Measurements from ENCODE around the gene KRTAP9-2.
"Not testable (repeated sequence)": the region's sequence is repeated elsewhere in the genome, so short reads cannot be mapped to it uniquely, and the experiment has no call there.

Gene KRTAP9-2, protein sequence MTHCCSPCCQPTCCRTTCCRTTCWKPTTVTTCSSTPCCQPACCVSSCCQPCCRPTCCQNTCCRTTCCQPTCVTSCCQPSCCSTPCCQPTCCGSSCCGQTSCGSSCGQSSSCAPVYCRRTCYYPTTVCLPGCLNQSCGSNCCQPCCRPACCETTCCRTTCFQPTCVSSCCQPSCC

DNA sequence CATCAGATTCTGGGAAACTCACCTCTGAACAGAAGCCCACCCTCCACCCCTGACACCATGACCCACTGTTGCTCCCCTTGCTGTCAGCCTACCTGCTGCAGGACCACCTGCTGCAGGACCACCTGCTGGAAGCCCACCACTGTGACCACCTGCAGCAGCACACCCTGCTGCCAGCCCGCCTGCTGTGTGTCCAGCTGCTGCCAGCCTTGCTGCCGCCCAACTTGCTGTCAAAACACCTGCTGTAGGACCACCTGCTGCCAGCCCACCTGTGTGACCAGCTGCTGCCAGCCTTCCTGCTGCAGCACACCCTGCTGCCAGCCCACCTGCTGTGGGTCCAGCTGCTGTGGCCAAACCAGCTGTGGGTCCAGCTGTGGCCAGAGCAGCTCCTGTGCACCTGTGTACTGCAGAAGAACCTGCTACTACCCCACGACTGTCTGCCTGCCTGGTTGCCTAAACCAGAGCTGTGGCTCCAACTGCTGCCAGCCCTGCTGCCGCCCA lies at the start of gene KRTAP9-2:
TSS of gene KRTAP9-2 (plus strand) at position 51 of the 498 bp plus-strand sequence. CDS start at position 58, 7 bp downstream.
- not testable (repeated sequence) for H3K9ac ChIP-seq (ENCODE audit: low read length in 2 of 2); H3K27ac ChIP-seq (ENCODE audit: low read length); H3K36me3 ChIP-seq (ENCODE audit: control insufficient read depth in 2 of 2, insufficient read depth in 2 of 2, low read length in 2 of 2); H3K27me3 ChIP-seq (ENCODE audit: control insufficient read depth in 1 of 2, insufficient read depth in 2 of 2, low read length in 2 of 2); H3K9me3 ChIP-seq (ENCODE audit: control insufficient read depth in 2 of 2, low read length in 2 of 2); H3K4me1 ChIP-seq (ENCODE audit: control insufficient read depth, insufficient read depth, low read length); H3K4me3 ChIP-seq (ENCODE audit: low read length in 2 of 2)

DNA sequence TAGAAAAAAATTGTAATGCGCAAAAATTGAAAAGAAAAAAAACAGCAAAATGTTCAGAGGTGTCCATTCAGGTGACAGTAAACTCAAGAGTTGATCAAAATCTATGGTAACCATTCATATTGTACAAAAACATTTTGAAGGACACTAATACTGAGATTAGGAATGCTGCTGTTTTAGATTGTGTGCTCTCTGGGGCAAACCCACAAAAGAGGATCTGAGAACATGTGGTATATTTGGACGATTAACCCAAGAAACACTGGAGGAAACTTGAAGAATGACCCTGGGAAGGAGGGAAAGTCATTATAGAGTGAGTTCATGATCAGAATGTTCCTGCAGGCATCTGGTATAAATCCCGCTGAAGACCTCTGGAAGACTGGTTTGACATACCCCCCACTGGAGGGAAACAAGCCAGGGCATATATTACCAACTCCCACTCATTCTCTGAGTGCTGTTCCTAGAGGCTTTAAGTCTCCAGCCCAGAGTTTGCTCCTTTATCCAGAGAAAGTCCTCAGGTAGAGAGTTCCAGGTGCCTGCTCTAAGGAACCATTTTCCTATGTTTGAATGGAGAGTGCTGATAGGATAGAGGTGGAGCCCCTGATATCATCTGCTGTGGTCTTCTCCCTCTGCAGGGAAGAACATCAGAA lies 49.6 kb upstream of the KRTAP9-2 start:
- Histone ChIP-seq H3K27me3 (ENCODE audit: control insufficient read depth in 1 of 2, insufficient read depth in 2 of 2, low read length in 2 of 2) (peaks cover 0 to 9% of the 10 kb centered on the region in 2 donors), H3K4me3 (ENCODE audit: low read length in 2 of 2) (no peak overlapping the region), H3K27ac (ENCODE audit: low read length) (no peak overlapping the region), H3K9me3 (ENCODE audit: control insufficient read depth in 2 of 2, low read length in 2 of 2) (no peaks in the 10 kb centered on the region), H3K4me1 (ENCODE audit: control insufficient read depth, insufficient read depth, low read length) (no peaks in the 10 kb centered on the region), H3K36me3 (ENCODE audit: control insufficient read depth in 2 of 2, insufficient read depth in 2 of 2, low read length in 2 of 2) (no peaks in the 10 kb centered on the region), H3K9ac (ENCODE audit: low read length in 2 of 2) (no peak overlapping the region)

DNA sequence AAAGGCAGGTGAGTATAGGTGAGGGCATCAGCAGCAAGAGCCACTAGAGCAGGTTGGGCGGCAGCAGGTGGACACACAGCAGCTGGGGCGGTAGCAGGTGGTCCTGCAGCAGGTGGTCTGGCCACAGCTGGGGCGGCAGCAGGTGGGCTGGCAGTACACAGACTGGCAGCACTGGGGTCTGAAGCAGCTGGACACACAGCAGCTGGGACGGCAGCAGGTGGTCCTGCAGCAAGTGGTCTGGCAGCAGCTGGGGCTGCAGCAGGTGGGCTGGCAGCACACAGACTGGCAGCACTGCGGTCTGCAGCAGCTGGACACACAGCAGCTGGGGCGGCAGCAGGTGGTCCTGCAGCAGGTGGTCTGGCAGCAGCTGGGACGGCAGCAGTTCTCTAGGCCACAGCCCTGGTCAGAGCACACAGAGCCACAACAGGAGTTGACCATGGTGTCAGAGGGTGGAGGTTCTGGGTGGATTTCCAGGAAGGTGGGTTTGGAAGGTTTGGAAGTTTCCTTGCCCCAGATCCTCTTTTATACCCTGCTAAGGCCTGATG lies 48.6 kb upstream of the KRTAP9-2 start, which contains the start of gene KRTAP4-2:
TSS of gene KRTAP4-2 (minus strand) at position 495 of the 545 bp plus-strand sequence. CDS start at position 438, 57 bp downstream.
- Histone ChIP-seq H3K4me1 (ENCODE audit: control insufficient read depth, insufficient read depth, low read length) (no peaks in the 10 kb centered on the region), H3K9ac (ENCODE audit: low read length in 2 of 2) (no peak within 1 kb of the TSS), H3K27ac (ENCODE audit: low read length) (no peak within 1 kb of the TSS), H3K9me3 (ENCODE audit: control insufficient read depth in 2 of 2, low read length in 2 of 2) (no peaks in the 10 kb centered on the region), H3K4me3 (ENCODE audit: low read length in 2 of 2) (no peak within 1 kb of the TSS), H3K36me3 (ENCODE audit: control insufficient read depth in 2 of 2, insufficient read depth in 2 of 2, low read length in 2 of 2) (no peaks in the 10 kb centered on the region), H3K27me3 (ENCODE audit: control insufficient read depth in 1 of 2, insufficient read depth in 2 of 2, low read length in 2 of 2) (peaks cover 0 to 9% of the 10 kb centered on the region in 2 donors)

DNA sequence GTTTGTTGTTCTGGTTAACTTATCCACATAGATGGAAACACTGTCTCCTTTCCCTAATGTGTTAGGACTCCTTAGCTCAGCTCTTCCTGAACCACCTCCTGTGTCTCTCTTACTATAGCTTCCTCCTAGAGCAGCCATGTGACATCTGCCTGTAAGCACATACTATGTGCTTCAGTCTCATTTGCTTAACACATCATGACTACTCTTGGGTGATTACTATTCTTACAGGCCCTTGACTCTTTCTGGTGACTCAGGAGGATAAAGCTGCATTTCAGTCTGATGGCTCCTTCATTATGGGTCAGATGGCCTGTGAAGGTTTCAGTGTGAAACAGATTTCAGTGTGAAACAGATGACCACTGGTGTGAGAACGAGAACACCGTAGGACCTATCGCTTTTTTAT lies 48.1 kb upstream of the KRTAP9-2 start:
- H3K9ac ChIP-seq (ENCODE audit: low read length in 2 of 2) = no peak overlapping the region
- H3K27ac ChIP-seq (ENCODE audit: low read length) = no peak overlapping the region
- no peak overlapping the region for H3K4me3 ChIP-seq (ENCODE audit: low read length in 2 of 2)
- H3K27me3 ChIP-seq (ENCODE audit: control insufficient read depth in 1 of 2, insufficient read depth in 2 of 2, low read length in 2 of 2) = peaks cover 0 to 9% of the 10 kb centered on the region in 2 donors
- H3K36me3 ChIP-seq (ENCODE audit: control insufficient read depth in 2 of 2, insufficient read depth in 2 of 2, low read length in 2 of 2) = no peaks in the 10 kb centered on the region
- H3K4me1 ChIP-seq (ENCODE audit: control insufficient read depth, insufficient read depth, low read length) = no peaks in the 10 kb centered on the region
- no peaks in the 10 kb centered on the region for H3K9me3 ChIP-seq (ENCODE audit: control insufficient read depth in 2 of 2, low read length in 2 of 2)

DNA sequence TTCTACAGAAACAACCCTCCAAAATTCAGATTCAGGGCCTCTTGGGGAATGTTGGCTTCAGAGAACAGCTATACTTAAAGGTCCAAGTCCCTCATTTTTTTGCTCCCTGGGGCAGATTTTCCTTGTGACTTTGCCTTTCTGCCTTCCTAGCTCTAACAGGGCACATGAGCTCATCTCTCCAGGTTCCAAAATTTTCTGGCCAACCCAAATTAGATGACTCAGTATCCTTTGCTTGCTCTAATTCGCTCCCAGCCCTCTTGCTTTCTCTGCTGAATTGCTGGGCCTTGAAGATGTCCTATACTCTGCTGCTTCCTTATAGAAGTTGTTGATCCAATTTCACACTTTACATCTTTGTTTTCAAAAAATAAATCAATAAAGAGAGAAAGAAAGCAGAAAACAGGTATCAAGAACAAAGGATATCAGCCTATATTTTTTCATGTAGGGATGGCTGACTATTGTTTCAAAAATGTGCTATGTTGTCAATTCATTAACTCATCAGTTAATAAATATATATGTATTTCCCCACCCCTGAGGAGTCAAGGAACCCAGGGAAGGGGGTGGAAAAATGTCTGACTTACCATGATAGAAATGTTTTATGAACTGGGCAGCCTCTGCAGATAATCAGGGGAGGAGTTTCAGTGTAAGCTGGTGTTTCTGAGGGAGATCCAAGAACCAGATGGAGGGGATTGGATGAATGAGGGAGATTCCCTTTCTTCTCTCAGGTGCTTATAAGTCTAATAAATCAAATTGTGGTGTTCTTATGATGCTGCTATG lies 47.4 kb upstream of the KRTAP9-2 start:
- H3K4me3 ChIP-seq (ENCODE audit: low read length in 2 of 2) = no peak overlapping the region
- H3K27me3 ChIP-seq (ENCODE audit: control insufficient read depth in 1 of 2, insufficient read depth in 2 of 2, low read length in 2 of 2) = peaks cover 0 to 8% of the 10 kb centered on the region in 2 donors
- no peak overlapping the region for H3K9ac ChIP-seq (ENCODE audit: low read length in 2 of 2)
- H3K4me1 ChIP-seq (ENCODE audit: control insufficient read depth, insufficient read depth, low read length) = no peaks in the 10 kb centered on the region
- no peak overlapping the region for H3K27ac ChIP-seq (ENCODE audit: low read length)
- no peaks in the 10 kb centered on the region for H3K36me3 ChIP-seq (ENCODE audit: control insufficient read depth in 2 of 2, insufficient read depth in 2 of 2, low read length in 2 of 2)
- H3K9me3 ChIP-seq (ENCODE audit: control insufficient read depth in 2 of 2, low read length in 2 of 2) = no peaks in the 10 kb centered on the region

DNA sequence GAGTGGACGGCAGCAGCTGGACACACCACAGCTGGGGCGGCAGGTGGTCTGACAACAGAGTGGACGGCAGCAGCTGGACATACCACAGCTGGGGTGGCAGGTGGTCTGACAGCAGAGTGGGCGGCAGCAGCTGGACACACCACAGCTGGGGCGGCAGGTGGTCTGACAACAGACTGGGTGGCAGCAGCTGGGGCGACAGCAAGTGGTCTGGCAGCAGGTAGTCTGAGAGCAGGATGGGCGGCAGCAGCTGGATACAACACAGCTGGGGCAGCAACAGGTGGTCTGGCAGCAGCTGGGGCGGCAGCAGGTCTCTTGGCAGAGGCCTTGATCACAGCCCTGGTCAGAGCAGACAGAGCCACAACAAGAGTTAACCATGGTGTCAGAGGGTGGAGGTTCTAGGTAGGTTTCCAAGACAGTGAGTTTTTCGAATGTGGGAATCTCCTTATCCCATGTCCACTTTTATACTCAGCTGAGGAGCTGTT lies 41.9 kb upstream of the KRTAP9-2 start, which contains the start of gene KRTAP4-1:
TSS of gene KRTAP4-1 (minus strand) at position 432 of the 482 bp plus-strand sequence. CDS start at position 375, 57 bp downstream.
- no peaks in the 10 kb centered on the region for H3K36me3 ChIP-seq (ENCODE audit: control insufficient read depth in 2 of 2, insufficient read depth in 2 of 2, low read length in 2 of 2)
- no peak within 1 kb of the TSS for H3K27ac ChIP-seq (ENCODE audit: low read length)
- no peaks in the 10 kb centered on the region for H3K4me1 ChIP-seq (ENCODE audit: control insufficient read depth, insufficient read depth, low read length)
- H3K27me3 ChIP-seq (ENCODE audit: control insufficient read depth in 1 of 2, insufficient read depth in 2 of 2, low read length in 2 of 2) = peaks cover 0 to 4% of the 10 kb centered on the region in 2 donors
- no peaks in the 10 kb centered on the region for H3K9me3 ChIP-seq (ENCODE audit: control insufficient read depth in 2 of 2, low read length in 2 of 2)
- no peak within 1 kb of the TSS for H3K4me3 ChIP-seq (ENCODE audit: low read length in 2 of 2)
- H3K9ac ChIP-seq (ENCODE audit: low read length in 2 of 2) = no peak within 1 kb of the TSS

DNA sequence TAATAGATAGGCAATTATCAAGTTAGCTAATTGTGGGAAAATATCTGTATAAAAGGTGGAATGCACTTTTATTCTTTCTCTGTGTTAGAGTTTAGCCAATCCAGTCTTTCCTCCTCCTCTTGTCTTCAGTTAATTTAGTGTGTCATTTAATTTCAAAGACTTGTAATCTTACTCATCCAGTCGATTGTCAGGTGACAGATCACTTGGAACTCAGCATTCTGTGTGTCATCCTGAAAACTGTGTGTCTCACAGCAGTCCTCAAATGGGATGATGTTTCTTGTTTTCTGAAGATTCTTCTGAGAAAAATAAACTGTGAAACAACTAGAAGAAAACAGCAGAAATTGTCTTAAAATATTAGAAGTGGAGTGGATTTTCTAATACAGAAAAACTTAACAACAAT lies 41.4 kb upstream of the KRTAP9-2 start:
- Histone ChIP-seq H3K4me1 (ENCODE audit: control insufficient read depth, insufficient read depth, low read length) (no peaks in the 10 kb centered on the region), H3K4me3 (ENCODE audit: low read length in 2 of 2) (no peak overlapping the region), H3K9me3 (ENCODE audit: control insufficient read depth in 2 of 2, low read length in 2 of 2) (no peaks in the 10 kb centered on the region), H3K9ac (ENCODE audit: low read length in 2 of 2) (no peak overlapping the region), H3K27me3 (ENCODE audit: control insufficient read depth in 1 of 2, insufficient read depth in 2 of 2, low read length in 2 of 2) (peaks cover 0 to 4% of the 10 kb centered on the region in 2 donors), H3K27ac (ENCODE audit: low read length) (no peak overlapping the region), H3K36me3 (ENCODE audit: control insufficient read depth in 2 of 2, insufficient read depth in 2 of 2, low read length in 2 of 2) (no peaks in the 10 kb centered on the region)

DNA sequence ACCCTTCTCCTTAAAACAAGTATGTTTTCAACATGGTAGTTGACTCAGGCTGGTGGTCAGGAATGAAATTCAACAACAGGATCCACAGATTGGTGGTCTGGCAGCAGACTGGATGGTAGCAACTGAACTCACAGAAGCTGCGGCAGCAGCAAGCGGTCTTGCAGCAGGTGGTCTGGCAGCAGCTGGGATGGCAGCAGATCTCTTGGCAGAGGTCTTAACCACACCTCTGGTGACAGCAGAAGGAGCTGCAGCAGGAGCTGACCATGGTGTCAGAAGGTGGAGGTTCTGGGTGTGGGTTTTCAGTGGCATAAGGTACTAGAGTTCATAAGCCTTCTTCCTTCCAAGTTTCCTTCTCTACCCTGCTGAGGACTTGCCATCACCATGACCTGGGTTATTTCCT lies 39.6 kb upstream of the KRTAP9-2 start:
- Histone ChIP-seq H3K4me1 (ENCODE audit: control insufficient read depth, insufficient read depth, low read length) (no peaks in the 10 kb centered on the region), H3K36me3 (ENCODE audit: control insufficient read depth in 2 of 2, insufficient read depth in 2 of 2, low read length in 2 of 2) (no peaks in the 10 kb centered on the region), H3K9ac (ENCODE audit: low read length in 2 of 2) (no peak overlapping the region), H3K9me3 (ENCODE audit: control insufficient read depth in 2 of 2, low read length in 2 of 2) (no peaks in the 10 kb centered on the region), H3K27ac (ENCODE audit: low read length) (no peak overlapping the region), H3K27me3 (ENCODE audit: control insufficient read depth in 1 of 2, insufficient read depth in 2 of 2, low read length in 2 of 2) (peaks cover 0 to 4% of the 10 kb centered on the region in 2 donors), H3K4me3 (ENCODE audit: low read length in 2 of 2) (no peak overlapping the region)

DNA sequence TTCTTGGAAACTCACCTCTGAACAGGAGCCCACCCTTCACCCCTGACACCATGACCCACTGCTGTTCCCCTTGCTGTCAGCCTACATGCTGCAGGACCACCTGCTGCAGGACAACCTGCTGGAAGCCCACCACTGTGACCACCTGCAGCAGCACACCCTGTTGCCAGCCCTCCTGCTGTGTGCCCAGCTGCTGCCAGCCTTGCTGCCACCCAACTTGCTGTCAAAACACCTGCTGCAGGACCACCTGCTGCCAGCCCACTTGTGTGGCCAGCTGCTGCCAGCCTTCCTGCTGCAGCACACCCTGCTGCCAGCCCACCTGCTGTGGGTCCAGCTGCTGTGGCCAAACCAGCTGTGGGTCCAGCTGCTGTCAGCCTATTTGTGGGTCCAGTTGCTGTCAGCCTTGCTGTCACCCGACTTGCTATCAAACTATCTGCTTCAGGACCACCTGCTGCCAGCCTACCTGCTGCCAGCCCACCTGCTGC lies 36.6 kb upstream of the KRTAP9-2 start, which contains the start of gene KRTAP9-1:
TSS of gene KRTAP9-1 (plus strand) at position 51 of the 482 bp plus-strand sequence. CDS start at position 51, 0 bp downstream.
- not testable (repeated sequence) for H3K9me3 ChIP-seq (ENCODE audit: control insufficient read depth in 2 of 2, low read length in 2 of 2); H3K27me3 ChIP-seq (ENCODE audit: control insufficient read depth in 1 of 2, insufficient read depth in 2 of 2, low read length in 2 of 2); H3K9ac ChIP-seq (ENCODE audit: low read length in 2 of 2); H3K4me3 ChIP-seq (ENCODE audit: low read length in 2 of 2); H3K4me1 ChIP-seq (ENCODE audit: control insufficient read depth, insufficient read depth, low read length); H3K36me3 ChIP-seq (ENCODE audit: control insufficient read depth in 2 of 2, insufficient read depth in 2 of 2, low read length in 2 of 2); H3K27ac ChIP-seq (ENCODE audit: low read length)

DNA sequence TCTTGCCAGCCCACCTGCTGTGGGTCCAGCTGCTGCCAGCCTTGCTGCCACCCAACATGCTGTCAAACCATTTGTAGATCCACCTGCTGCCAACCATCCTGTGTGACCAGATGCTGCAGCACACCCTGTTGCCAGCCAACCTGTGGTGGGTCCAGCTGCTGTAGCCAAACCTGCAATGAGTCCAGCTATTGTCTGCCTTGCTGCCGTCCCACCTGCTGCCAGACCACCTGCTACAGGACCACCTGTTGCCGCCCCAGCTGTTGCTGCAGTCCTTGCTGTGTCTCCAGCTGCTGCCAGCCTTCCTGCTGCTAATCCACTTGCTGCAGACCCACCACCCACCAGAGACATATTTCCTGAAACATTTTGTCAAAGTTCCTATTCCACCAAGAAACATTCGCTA lies 36.1 kb upstream of the KRTAP9-2 start:
- Histone ChIP-seq H3K4me1 (ENCODE audit: control insufficient read depth, insufficient read depth, low read length) (no peaks in the 10 kb centered on the region), H3K27me3 (ENCODE audit: control insufficient read depth in 1 of 2, insufficient read depth in 2 of 2, low read length in 2 of 2) (peaks cover 0 to 4% of the 10 kb centered on the region in 2 donors), H3K4me3 (ENCODE audit: low read length in 2 of 2) (no peak overlapping the region), H3K9me3 (ENCODE audit: control insufficient read depth in 2 of 2, low read length in 2 of 2) (no peaks in the 10 kb centered on the region), H3K27ac (ENCODE audit: low read length) (no peak overlapping the region), H3K36me3 (ENCODE audit: control insufficient read depth in 2 of 2, insufficient read depth in 2 of 2, low read length in 2 of 2) (no peaks in the 10 kb centered on the region), H3K9ac (ENCODE audit: low read length in 2 of 2) (no peak overlapping the region)

All from stomach smooth muscle (tissue), 2 donors.